GM12878 (cell line): ENCODE data around the gene DDX23. TPM values are rescaled to one million over a fixed set of nuclear protein-coding genes. Genes with fewer than 3 reads are reported as not detected.

Experiments
- ATAC-seq: fragments of 200-7000 bp; cut with Tn5 transposase; 3 replicates; pipeline ENCODE4 v1.9.1; 2020; ENCODE audit warnings: mild to moderate bottlenecking, moderate library complexity
- BruUV-seq: library from RNA; stranded (reverse); fragments of 400-500 nt; replicated peaks from 2 replicates; lab custom pipeline; 2021; lab: Mats Ljungman, UMichigan
- CTCF ChIA-PET: fragments of 300-600 bp; sonication (Branson Sonifier 250); formaldehyde crosslinking; extraction: SDS; loops from one replicate; lab custom pipeline; 2021; ENCODE audit warnings: inconsistent platforms; lab: Yijun Ruan, JAX
- POLR2A ChIA-PET: fragments of 350-600 bp; formaldehyde crosslinking; extraction: SDS; loops from one replicate; lab custom pipeline; 2021; ENCODE audit warnings: inconsistent platforms; lab: Charles Lee
- RAD21 ChIA-PET: fragments of 300-600 bp; sonication (Branson Sonifier 250); formaldehyde crosslinking; loops from one replicate; lab custom pipeline; 2023; ENCODE audit warnings: antibody characterized with exemption; ENCODE audit not compliant: unreplicated experiment; lab: Charles Lee
- SMC1A ChIA-PET: fragments of 300-600 bp; sonication (Branson Sonifier 250); formaldehyde crosslinking; loops from one replicate; lab custom pipeline; 2023; ENCODE audit not compliant: unreplicated experiment, uncharacterized antibody; lab: Charles Lee
- DNase-seq: peaks from one replicate; pipeline ENCODE4 v3.0.0-alpha.2; 2011; ENCODE audit warnings: low read depth, low spot score
- FAIRE-seq: peaks from 3 replicates; lab custom pipeline; 2011; peaks lifted over from hg19 to GRCh38; lab: Jason Lieb, UNC
- H2AFZ ChIP-seq: 2 replicates; pipeline ENCODE4 v1.6.0; 2011; ENCODE audit warnings: low read depth, low read length, control low read depth; ENCODE audit not compliant: control insufficient read depth
- H3K27ac ChIP-seq: 2 replicates; pipeline ENCODE4 v1.5.1; 2011; ENCODE audit warnings: control low read depth; ENCODE audit not compliant: control insufficient read depth, insufficient read depth
- H3K27me3 ChIP-seq, 2 experiments: replicated peaks in 1 of 2; 2 replicates each; pipeline versions ENCODE4 v1.6.0 to v1.6.1; 2011; ENCODE audit warnings: low read length in 1 of 2; ENCODE audit not compliant: control insufficient read depth in 2 of 2, insufficient read depth in 2 of 2
- H3K36me3 ChIP-seq, 2 experiments: 2 replicates each; pipeline ENCODE4 v1.5.1; 2011; ENCODE audit warnings: low read length in 1 of 2; ENCODE audit not compliant: control insufficient read depth in 2 of 2, insufficient read depth in 2 of 2
- H3K4me1 ChIP-seq: 2 replicates; pipeline ENCODE4 v1.6.1; 2011; ENCODE audit warnings: mild to moderate bottlenecking, low read length, moderate library complexity, mixed read lengths; ENCODE audit not compliant: control insufficient read depth, insufficient read depth
- H3K4me2 ChIP-seq: 2 replicates; pipeline ENCODE4 v1.6.0; 2011; ENCODE audit warnings: control low read depth; ENCODE audit not compliant: control insufficient read depth, insufficient read depth
- H3K4me3 ChIP-seq: fragments of 200-600 bp; sonication (generic); 2 replicates; pipeline ENCODE4 v1.5.1; 2016
- H3K79me2 ChIP-seq: 2 replicates; pipeline ENCODE4 v1.6.0; 2011; ENCODE audit warnings: low read length; ENCODE audit not compliant: control insufficient read depth, insufficient read depth
- H3K9ac ChIP-seq: 2 replicates; pipeline ENCODE4 v1.8.0; 2011; ENCODE audit warnings: low read length, control low read depth, mixed read lengths; ENCODE audit not compliant: control insufficient read depth, insufficient read depth
- H3K9me3 ChIP-seq: replicated peaks from 3 replicates; pipeline ENCODE4 v1.5.1; 2011; ENCODE audit warnings: mild to moderate bottlenecking, low read length; ENCODE audit not compliant: control insufficient read depth, insufficient read depth
- H4K20me1 ChIP-seq: 2 replicates; pipeline ENCODE4 v1.6.0; 2011; ENCODE audit not compliant: control insufficient read depth, insufficient read depth
- CHD4 ChIP-seq: fragments of 200-600 bp; sonication (generic); IDR thresholded peaks from 2 replicates; pipeline ENCODE4 v1.6.1; 2016; ENCODE audit warnings: mild to moderate bottlenecking
- CREM ChIP-seq: IDR thresholded peaks from 2 replicates; pipeline ENCODE4 v1.6.1; 2014; ENCODE audit warnings: antibody characterized with exemption, low read depth
- HDAC2 ChIP-seq: fragments of 200-600 bp; sonication (generic); IDR thresholded peaks from 2 replicates; pipeline ENCODE4 v1.6.1; 2017
- MAX ChIP-seq: IDR thresholded peaks from 2 replicates; pipeline ENCODE4 v1.6.1; 2012; ENCODE audit warnings: low read depth, low read length, improper control_type of control experiment
- SPI1 ChIP-seq: IDR thresholded peaks from 2 replicates; pipeline ENCODE4 v1.6.1; 2011; ENCODE audit warnings: low read depth, mild to moderate bottlenecking, low read length, moderate library complexity, borderline replicate concordance; ENCODE audit not compliant: insufficient read depth
- SUPT20H ChIP-seq: IDR thresholded peaks from 2 replicates; pipeline ENCODE4 v1.6.1; 2011; ENCODE audit warnings: low read depth, mild to moderate bottlenecking, low read length, moderate library complexity, borderline replicate concordance; ENCODE audit not compliant: control insufficient read depth
- TCF7 ChIP-seq: IDR thresholded peaks from 2 replicates; pipeline ENCODE4 v1.6.1; 2014; ENCODE audit warnings: antibody characterized with exemption, borderline replicate concordance
- ZBTB33 ChIP-seq: fragments of 450-650 bp; IDR thresholded peaks from 2 replicates; pipeline ENCODE4 v1.6.1; 2017; ENCODE audit warnings: mild to moderate bottlenecking
- WGBS: methylation state at CpG from one replicate; pipeline ENCODE4 v1.1.6; 2016; ENCODE audit warnings: low lambda C conversion rate; ENCODE audit not compliant: insufficient replicate concordance, insufficient coverage; ENCODE audit errors: missing lambda C conversion rate; 5-methylcytosine and 5-hydroxymethylcytosine counted together
- in situ Hi-C: fragments of 300-500 bp; cut with MboI; formaldehyde crosslinking; loops from 9 replicates; pipeline ENCODE4 v1.14.3; 2018; ENCODE audit warnings: mixed read lengths
- intact Hi-C: fragments of 100-400 bp; cut with micrococcal nuclease; formaldehyde crosslinking; loops from one replicate; pipeline ENCODE4 v1.14.2; 2022; ENCODE audit not compliant: unreplicated experiment
- polyA plus RNA-seq, 11 experiments: library from polyadenylated mRNA; depleted of rRNA in 4 of 11; unstranded in 6 of 11; stranded (reverse) in 5 of 11; fragments of >200 nt; fragmentation: Nextera tagmentation in 4 of 11; fragmentation: Illumina TruSeq in 1 of 11; extraction: Ambion mirVana in 4 of 11; extraction: Trizol in 1 of 11; gene quantifications; 1 replicate in 1 of 11; 2 replicates in 10 of 11; pipeline versions ENCODE4 v1.2.1 to v1.2.3, GENCODE V29; 2011 to 2016; ENCODE audit warnings: inconsistent platforms in 2 of 11, missing spikeins in 2 of 11, low read depth in 1 of 11
- total RNA-seq, 4 experiments: library from RNA; depleted of rRNA in 3 of 4; stranded (reverse); fragments of >200 nt in 3 of 4; fragmentation: Illumina TruSeq in 1 of 4; extraction: Trizol in 1 of 4; gene quantifications; 2 replicates each; pipeline versions ENCODE4 v1.2.1 to v1.2.3, GENCODE V29; 2013 to 2021
- TF ChIP-seq, protein P1 (sequence below): fragments of 450-650 bp; IDR thresholded peaks from 2 replicates; pipeline ENCODE4 v1.6.1; 2016; ENCODE audit warnings: mild to moderate bottlenecking
- TF ChIP-seq, protein P2 (sequence below): IDR thresholded peaks from 2 replicates; pipeline ENCODE4 v1.6.1; 2011; ENCODE audit warnings: mild to moderate bottlenecking, low read depth, low read length, moderate library complexity; ENCODE audit not compliant: insufficient replicate concordance
- TF ChIP-seq, protein P3 (sequence below): fragments of 450-650 bp; IDR thresholded peaks from 2 replicates; pipeline ENCODE4 v1.6.1; 2017; ENCODE audit warnings: mild to moderate bottlenecking, moderate library complexity
- TF ChIP-seq, protein P4 (sequence below), 3 experiments: IDR thresholded peaks in 2 of 3; conservative IDR thresholded peaks in 1 of 3; 2 replicates each; pipeline ENCODE4 v1.5.1; 2011; ENCODE audit warnings: low read depth in 3 of 3, low read length in 3 of 3, mild to moderate bottlenecking in 3 of 3, control low read depth in 2 of 3, moderate library complexity in 2 of 3, inconsistent platforms in 1 of 3, mixed read lengths in 1 of 3; ENCODE audit not compliant: control insufficient read depth in 2 of 3, insufficient read depth in 1 of 3; ENCODE audit errors: extremely low read depth in 1 of 3

Gene DDX23
- total and polyA plus RNA-seq, 10 of the 15 experiments (the other 5 are each of a cell fraction or from before 2014, with no cell fraction given), result 25.8 to 107 (median 77.4) TPM

- WGBS, result 2% methylated on average over 25 of the region's 25 CpGs
- ATAC-seq (peak; percentile 9), DNase-seq (no peak), FAIRE-seq (no peak)
- Histone ChIP-seq H3K36me3 (no peaks in the 10 kb centered on the region), H3K4me3 (no peak overlapping the region), H4K20me1 (no peaks in the 10 kb centered on the region), H3K4me1 (no peaks in the 10 kb centered on the region), H3K27ac (no peak overlapping the region), H2AFZ (no peak overlapping the region), H3K9me3 (no peaks in the 10 kb centered on the region), H3K9ac (no peak overlapping the region), H3K4me2 (no peak overlapping the region), H3K27me3 (no peaks in the 10 kb centered on the region), H3K79me2 (no peaks in the 10 kb centered on the region)
- in situ Hi-C loops, result no loop called here
- SMC1A ChIA-PET, result interaction anchor here (1.8 to 2.3 kb wide), 2 partner anchors 28 to 36 kb away, joined by 4 to 14 read pairs; no protein-coding TSS in a partner anchor
- RAD21 ChIA-PET, result interaction anchor here (1.1 to 2.1 kb wide), 3 partner anchors 35 to 168 kb away, joined by 3 to 16 read pairs (median 5); no protein-coding TSS in a partner anchor
- POLR2A ChIA-PET, result interaction anchor here (0.6 to 2.2 kb wide), 2 partner anchors 10 to 35 kb away, joined by 3 to 9 read pairs; no protein-coding TSS in a partner anchor
- intact Hi-C loops, result no loop called here
- CTCF ChIA-PET, result interaction anchor here (0.6 to 3.0 kb wide), 3 partner anchors 27 to 66 kb away, joined by 3 to 31 read pairs (median 17); no protein-coding TSS in a partner anchor
- BruUV-seq, result no TSS peak
- TF ChIP-seq SUPT20H (no peak), HDAC2 (no peak), CREM (no peak), SPI1 (no peak), ZBTB33 (no peak), TCF7 (no peak), MAX (no peak), CHD4 (no peak)
- TF ChIP-seq, protein P1, sequence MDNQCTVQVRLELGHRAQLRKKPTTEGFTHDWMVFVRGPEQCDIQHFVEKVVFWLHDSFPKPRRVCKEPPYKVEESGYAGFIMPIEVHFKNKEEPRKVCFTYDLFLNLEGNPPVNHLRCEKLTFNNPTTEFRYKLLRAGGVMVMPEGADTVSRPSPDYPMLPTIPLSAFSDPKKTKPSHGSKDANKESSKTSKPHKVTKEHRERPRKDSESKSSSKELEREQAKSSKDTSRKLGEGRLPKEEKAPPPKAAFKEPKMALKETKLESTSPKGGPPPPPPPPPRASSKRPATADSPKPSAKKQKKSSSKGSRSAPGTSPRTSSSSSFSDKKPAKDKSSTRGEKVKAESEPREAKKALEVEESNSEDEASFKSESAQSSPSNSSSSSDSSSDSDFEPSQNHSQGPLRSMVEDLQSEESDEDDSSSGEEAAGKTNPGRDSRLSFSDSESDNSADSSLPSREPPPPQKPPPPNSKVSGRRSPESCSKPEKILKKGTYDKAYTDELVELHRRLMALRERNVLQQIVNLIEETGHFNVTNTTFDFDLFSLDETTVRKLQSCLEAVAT, result no peak
- TF ChIP-seq, protein P2, sequence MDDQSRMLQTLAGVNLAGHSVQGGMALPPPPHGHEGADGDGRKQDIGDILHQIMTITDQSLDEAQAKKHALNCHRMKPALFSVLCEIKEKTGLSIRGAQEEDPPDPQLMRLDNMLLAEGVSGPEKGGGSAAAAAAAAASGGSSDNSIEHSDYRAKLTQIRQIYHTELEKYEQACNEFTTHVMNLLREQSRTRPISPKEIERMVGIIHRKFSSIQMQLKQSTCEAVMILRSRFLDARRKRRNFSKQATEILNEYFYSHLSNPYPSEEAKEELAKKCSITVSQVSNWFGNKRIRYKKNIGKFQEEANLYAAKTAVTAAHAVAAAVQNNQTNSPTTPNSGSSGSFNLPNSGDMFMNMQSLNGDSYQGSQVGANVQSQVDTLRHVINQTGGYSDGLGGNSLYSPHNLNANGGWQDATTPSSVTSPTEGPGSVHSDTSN, result no peak
- TF ChIP-seq, protein P3, sequence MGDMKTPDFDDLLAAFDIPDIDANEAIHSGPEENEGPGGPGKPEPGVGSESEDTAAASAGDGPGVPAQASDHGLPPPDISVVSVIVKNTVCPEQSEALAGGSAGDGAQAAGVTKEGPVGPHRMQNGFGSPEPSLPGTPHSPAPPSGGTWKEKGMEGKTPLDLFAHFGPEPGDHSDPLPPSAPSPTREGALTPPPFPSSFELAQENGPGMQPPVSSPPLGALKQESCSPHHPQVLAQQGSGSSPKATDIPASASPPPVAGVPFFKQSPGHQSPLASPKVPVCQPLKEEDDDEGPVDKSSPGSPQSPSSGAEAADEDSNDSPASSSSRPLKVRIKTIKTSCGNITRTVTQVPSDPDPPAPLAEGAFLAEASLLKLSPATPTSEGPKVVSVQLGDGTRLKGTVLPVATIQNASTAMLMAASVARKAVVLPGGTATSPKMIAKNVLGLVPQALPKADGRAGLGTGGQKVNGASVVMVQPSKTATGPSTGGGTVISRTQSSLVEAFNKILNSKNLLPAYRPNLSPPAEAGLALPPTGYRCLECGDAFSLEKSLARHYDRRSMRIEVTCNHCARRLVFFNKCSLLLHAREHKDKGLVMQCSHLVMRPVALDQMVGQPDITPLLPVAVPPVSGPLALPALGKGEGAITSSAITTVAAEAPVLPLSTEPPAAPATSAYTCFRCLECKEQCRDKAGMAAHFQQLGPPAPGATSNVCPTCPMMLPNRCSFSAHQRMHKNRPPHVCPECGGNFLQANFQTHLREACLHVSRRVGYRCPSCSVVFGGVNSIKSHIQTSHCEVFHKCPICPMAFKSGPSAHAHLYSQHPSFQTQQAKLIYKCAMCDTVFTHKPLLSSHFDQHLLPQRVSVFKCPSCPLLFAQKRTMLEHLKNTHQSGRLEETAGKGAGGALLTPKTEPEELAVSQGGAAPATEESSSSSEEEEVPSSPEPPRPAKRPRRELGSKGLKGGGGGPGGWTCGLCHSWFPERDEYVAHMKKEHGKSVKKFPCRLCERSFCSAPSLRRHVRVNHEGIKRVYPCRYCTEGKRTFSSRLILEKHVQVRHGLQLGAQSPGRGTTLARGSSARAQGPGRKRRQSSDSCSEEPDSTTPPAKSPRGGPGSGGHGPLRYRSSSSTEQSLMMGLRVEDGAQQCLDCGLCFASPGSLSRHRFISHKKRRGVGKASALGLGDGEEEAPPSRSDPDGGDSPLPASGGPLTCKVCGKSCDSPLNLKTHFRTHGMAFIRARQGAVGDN, result no peak
- TF ChIP-seq, protein P4, sequence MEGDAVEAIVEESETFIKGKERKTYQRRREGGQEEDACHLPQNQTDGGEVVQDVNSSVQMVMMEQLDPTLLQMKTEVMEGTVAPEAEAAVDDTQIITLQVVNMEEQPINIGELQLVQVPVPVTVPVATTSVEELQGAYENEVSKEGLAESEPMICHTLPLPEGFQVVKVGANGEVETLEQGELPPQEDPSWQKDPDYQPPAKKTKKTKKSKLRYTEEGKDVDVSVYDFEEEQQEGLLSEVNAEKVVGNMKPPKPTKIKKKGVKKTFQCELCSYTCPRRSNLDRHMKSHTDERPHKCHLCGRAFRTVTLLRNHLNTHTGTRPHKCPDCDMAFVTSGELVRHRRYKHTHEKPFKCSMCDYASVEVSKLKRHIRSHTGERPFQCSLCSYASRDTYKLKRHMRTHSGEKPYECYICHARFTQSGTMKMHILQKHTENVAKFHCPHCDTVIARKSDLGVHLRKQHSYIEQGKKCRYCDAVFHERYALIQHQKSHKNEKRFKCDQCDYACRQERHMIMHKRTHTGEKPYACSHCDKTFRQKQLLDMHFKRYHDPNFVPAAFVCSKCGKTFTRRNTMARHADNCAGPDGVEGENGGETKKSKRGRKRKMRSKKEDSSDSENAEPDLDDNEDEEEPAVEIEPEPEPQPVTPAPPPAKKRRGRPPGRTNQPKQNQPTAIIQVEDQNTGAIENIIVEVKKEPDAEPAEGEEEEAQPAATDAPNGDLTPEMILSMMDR (IDR thresholded peaks at IDR 0.05 in 2 of 3, conservative IDR thresholded peaks at IDR 0.05 in 1 of 3; ENCODE audit: control insufficient read depth in 2 of 3, extremely low read depth in 1 of 3, insufficient read depth in 1 of 3, low read depth in 3 of 3, low read length in 3 of 3), result no peak
Measured at GRCh38 chr12:48788524-48788853, 63.5 kb downstream of the DDX23 start.
